Hepatocyte (in vitro differentiated cells): Measurements from ENCODE around the gene CCDC183.

Experiments used
- EZH2 ChIP-seq: fragments of 200-600 bp; sonication (generic); IDR thresholded peaks from 2 replicates; pipeline ENCODE4 v1.6.1; 2016; ENCODE audit warnings: antibody characterized with exemption, mild to moderate bottlenecking, borderline replicate concordance
- EZH2phosphoT487 ChIP-seq: fragments of 200-600 bp; sonication (generic); IDR thresholded peaks from one replicate; pipeline ENCODE4 v1.6.1; 2018; ENCODE audit warnings: antibody characterized with exemption, mild to moderate bottlenecking, low read depth, moderate library complexity; ENCODE audit not compliant: unreplicated experiment, severe bottlenecking
- TF ChIP-seq, protein P1 (sequence below): fragments of 200-600 bp; sonication (generic); IDR thresholded peaks from 2 replicates; pipeline ENCODE4 v1.5.1; 2016; ENCODE audit warnings: antibody characterized with exemption, mild to moderate bottlenecking; ENCODE audit not compliant: poor library complexity

DNA sequence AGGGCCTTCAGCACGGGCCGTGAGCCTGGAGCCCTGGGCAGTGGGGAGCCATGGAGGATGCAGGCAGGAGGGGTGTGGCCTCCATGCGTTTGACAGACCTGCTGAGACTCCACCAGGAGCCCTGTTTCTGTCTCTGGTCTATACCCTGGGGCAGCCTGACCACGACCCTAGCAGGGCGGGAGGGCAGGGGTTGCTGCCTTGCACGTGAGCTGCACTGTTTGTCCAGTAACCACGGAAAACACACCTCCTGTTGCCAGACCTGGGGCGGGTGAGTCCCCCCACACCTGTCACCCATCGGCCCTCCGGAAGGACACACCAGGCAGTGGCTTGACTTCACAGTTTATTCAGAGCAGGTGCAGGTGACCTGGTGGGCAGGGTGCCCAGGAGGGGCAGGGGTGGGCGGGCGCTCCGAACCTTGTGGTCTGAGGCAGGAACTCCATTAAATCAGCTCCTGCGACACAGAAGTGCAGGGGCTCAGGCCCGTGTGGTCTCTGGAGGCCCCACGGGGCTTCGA is 42.0 kb upstream of the CCDC183 start:
- TF ChIP-seq, protein P1, sequence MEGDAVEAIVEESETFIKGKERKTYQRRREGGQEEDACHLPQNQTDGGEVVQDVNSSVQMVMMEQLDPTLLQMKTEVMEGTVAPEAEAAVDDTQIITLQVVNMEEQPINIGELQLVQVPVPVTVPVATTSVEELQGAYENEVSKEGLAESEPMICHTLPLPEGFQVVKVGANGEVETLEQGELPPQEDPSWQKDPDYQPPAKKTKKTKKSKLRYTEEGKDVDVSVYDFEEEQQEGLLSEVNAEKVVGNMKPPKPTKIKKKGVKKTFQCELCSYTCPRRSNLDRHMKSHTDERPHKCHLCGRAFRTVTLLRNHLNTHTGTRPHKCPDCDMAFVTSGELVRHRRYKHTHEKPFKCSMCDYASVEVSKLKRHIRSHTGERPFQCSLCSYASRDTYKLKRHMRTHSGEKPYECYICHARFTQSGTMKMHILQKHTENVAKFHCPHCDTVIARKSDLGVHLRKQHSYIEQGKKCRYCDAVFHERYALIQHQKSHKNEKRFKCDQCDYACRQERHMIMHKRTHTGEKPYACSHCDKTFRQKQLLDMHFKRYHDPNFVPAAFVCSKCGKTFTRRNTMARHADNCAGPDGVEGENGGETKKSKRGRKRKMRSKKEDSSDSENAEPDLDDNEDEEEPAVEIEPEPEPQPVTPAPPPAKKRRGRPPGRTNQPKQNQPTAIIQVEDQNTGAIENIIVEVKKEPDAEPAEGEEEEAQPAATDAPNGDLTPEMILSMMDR = no peak
- no peak for TF ChIP-seq EZH2
- TF ChIP-seq EZH2phosphoT487 = no peak
